ENCODE measurements around the gene GNPTG.

GNPTG gene

GRCh38 chr16:1398826-1399581 lies 47.3 kb downstream of the GNPTG start:
- no peak overlapping the region for H2BK120ac ChIP-seq (ENCODE audit: insufficient read depth, low read length, poor library complexity)
- no peaks in the 10 kb centered on the region for H3K27me3 ChIP-seq (ENCODE audit: insufficient read depth, low read length)
- no peak overlapping the region for H3K4ac ChIP-seq (ENCODE audit: low read depth, low read length)
- H4K12ac ChIP-seq (ENCODE audit: low read depth, low read length), result no peak overlapping the region
- DNase-seq, result no peak
- H4K8ac ChIP-seq (ENCODE audit: low read depth, low read length), result no peak overlapping the region
- H2BK12ac ChIP-seq (ENCODE audit: low read length), result no peak overlapping the region
- H3K23ac ChIP-seq (ENCODE audit: low read length), result no peak overlapping the region
- H3K14ac ChIP-seq (ENCODE audit: low read length), result no peak overlapping the region
- H3K27ac ChIP-seq (ENCODE audit: low read depth, low read length), result no peak overlapping the region
- H2AK5ac ChIP-seq (ENCODE audit: low read length), result no peak overlapping the region
- peaks cover 1% of the 10 kb centered on the region for H3K9me3 ChIP-seq (ENCODE audit: insufficient read depth, low read depth, low read length)
- no peaks in the 10 kb centered on the region for H3K79me1 ChIP-seq (ENCODE audit: low read length)
- no peak overlapping the region for H3K18ac ChIP-seq (ENCODE audit: low read length)
- no peak overlapping the region for H3K4me3 ChIP-seq (ENCODE audit: low read depth, low read length)
- no peak overlapping the region for H3K4me2 ChIP-seq (ENCODE audit: low read length)
- no peak overlapping the region for H4K91ac ChIP-seq (ENCODE audit: low read depth, low read length)
- no peak overlapping the region for H2AFZ ChIP-seq (ENCODE audit: insufficient read depth, low read length, poor library complexity)
- H3K79me2 ChIP-seq (ENCODE audit: control insufficient read depth, insufficient read depth, low read length, poor library complexity), result no peaks in the 10 kb centered on the region
- WGBS (ENCODE audit: extremely low coverage, insufficient coverage, insufficient read length), result no CpG with 5 or more reads among the region's 38 CpGs
- no peaks in the 10 kb centered on the region for H3K4me1 ChIP-seq (ENCODE audit: control insufficient read depth in 1 of 2, insufficient read depth in 2 of 2, low read length in 2 of 2)
- no peak overlapping the region for H3K9ac ChIP-seq (ENCODE audit: low read length)
- peaks cover 32 to 33% of the 10 kb centered on the region in 2 experiments for H3K36me3 ChIP-seq (ENCODE audit: control insufficient read depth in 1 of 2, insufficient read depth in 2 of 2, low read length in 2 of 2)
- H2BK5ac ChIP-seq (ENCODE audit: low read depth, low read length, poor library complexity), result no peak overlapping the region

DNA sequence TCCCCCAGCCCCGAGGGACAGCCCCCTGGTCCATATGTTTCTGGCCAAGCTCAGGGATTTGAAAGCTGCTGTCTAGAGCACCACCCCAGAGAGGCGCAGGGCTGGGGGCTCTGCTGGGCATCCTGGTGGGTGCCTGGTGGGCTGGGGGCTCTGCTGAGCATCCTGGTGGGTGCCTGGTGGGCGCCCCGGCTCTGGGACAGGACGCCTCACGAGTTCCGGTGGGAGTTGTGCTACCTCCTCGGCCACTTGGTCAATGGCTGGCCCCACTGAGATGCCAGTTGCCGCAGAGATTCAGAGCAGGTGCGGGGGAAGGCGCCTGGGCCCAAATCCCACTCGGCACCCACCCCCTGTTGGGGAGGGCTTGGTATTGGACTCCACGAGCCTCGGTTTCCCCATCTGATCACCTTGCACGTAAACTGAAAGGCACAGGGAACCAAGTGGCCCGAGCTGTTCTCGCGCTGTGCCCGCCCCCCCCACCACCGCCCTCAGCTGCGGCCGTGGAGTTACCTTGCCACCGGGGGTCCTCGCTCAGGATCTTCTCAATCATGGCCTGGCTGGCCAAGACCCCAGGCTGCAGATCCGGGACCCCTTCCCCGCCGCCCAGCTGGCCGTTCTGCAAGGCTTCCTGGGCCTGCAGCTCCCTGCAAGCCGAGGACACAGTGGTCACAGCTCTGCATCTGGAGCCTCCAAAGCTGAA lies 49.5 kb downstream of the GNPTG start:
- no peak overlapping the region for H2BK120ac ChIP-seq (ENCODE audit: insufficient read depth, low read length, poor library complexity)
- no peaks in the 10 kb centered on the region for H3K79me2 ChIP-seq (ENCODE audit: control insufficient read depth, insufficient read depth, low read length, poor library complexity)
- H2AK5ac ChIP-seq (ENCODE audit: low read length), result no peak overlapping the region
- no peak overlapping the region for H3K14ac ChIP-seq (ENCODE audit: low read length)
- no peak overlapping the region for H3K4ac ChIP-seq (ENCODE audit: low read depth, low read length)
- no peak overlapping the region for H2BK5ac ChIP-seq (ENCODE audit: low read depth, low read length, poor library complexity)
- no peak overlapping the region for H4K8ac ChIP-seq (ENCODE audit: low read depth, low read length)
- H3K9me3 ChIP-seq (ENCODE audit: insufficient read depth, low read depth, low read length), result no peaks in the 10 kb centered on the region
- H3K18ac ChIP-seq (ENCODE audit: low read length), result no peak overlapping the region
- H4K91ac ChIP-seq (ENCODE audit: low read depth, low read length), result no peak overlapping the region
- H3K4me3 ChIP-seq (ENCODE audit: low read depth, low read length), result no peak overlapping the region
- H3K4me2 ChIP-seq (ENCODE audit: low read length), result no peak overlapping the region
- no peaks in the 10 kb centered on the region for H3K79me1 ChIP-seq (ENCODE audit: low read length)
- no peaks in the 10 kb centered on the region for H3K27me3 ChIP-seq (ENCODE audit: insufficient read depth, low read length)
- H2AFZ ChIP-seq (ENCODE audit: insufficient read depth, low read length, poor library complexity), result no peak overlapping the region
- no peak for DNase-seq
- no CpG with 5 or more reads among the region's 29 CpGs for WGBS (ENCODE audit: extremely low coverage, insufficient coverage, insufficient read length)
- no peak overlapping the region for H3K9ac ChIP-seq (ENCODE audit: low read length)
- no peaks in the 10 kb centered on the region for H3K4me1 ChIP-seq (ENCODE audit: control insufficient read depth in 1 of 2, insufficient read depth in 2 of 2, low read length in 2 of 2)
- H3K23ac ChIP-seq (ENCODE audit: low read length), result no peak overlapping the region
- peaks cover 26 to 31% of the 10 kb centered on the region in 2 experiments for H3K36me3 ChIP-seq (ENCODE audit: control insufficient read depth in 1 of 2, insufficient read depth in 2 of 2, low read length in 2 of 2)
- H4K12ac ChIP-seq (ENCODE audit: low read depth, low read length), result no peak overlapping the region
- no peak overlapping the region for H2BK12ac ChIP-seq (ENCODE audit: low read length)
- no peak overlapping the region for H3K27ac ChIP-seq (ENCODE audit: low read depth, low read length)

DNA sequence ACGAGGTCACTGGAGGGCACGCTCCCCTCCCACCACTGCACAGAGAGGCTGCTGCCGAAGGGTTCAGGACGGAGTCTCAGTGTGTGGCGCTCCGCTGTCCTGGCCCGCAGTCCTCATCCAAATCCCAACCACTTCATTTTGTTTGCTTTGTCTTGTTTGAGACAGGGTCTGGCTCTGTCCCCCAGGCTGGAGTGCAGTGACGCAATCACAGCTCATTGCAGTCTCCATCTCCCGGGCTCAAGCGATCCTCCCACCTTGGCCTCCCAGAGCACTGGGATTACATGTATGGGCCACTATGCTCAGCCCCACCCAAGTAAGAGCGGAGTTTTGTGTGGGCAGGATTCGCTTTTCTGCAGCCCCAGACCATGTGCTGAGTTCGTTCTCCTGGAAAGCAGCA lies 50.0 kb downstream of the GNPTG start:
- H3K79me1 ChIP-seq (ENCODE audit: low read length), result no peaks in the 10 kb centered on the region
- no peak overlapping the region for H3K14ac ChIP-seq (ENCODE audit: low read length)
- WGBS (ENCODE audit: extremely low coverage, insufficient coverage, insufficient read length), result no CpG with 5 or more reads among the region's 13 CpGs
- no peaks in the 10 kb centered on the region for H3K9me3 ChIP-seq (ENCODE audit: insufficient read depth, low read depth, low read length)
- no peak overlapping the region for H4K8ac ChIP-seq (ENCODE audit: low read depth, low read length)
- no peak overlapping the region for H3K18ac ChIP-seq (ENCODE audit: low read length)
- H3K4me1 ChIP-seq (ENCODE audit: control insufficient read depth in 1 of 2, insufficient read depth in 2 of 2, low read length in 2 of 2), result no peaks in the 10 kb centered on the region
- no peak overlapping the region for H4K91ac ChIP-seq (ENCODE audit: low read depth, low read length)
- peaks cover 26 to 30% of the 10 kb centered on the region in 2 experiments for H3K36me3 ChIP-seq (ENCODE audit: control insufficient read depth in 1 of 2, insufficient read depth in 2 of 2, low read length in 2 of 2)
- H2BK120ac ChIP-seq (ENCODE audit: insufficient read depth, low read length, poor library complexity), result no peak overlapping the region
- H3K9ac ChIP-seq (ENCODE audit: low read length), result no peak overlapping the region
- no peak overlapping the region for H4K12ac ChIP-seq (ENCODE audit: low read depth, low read length)
- no peak overlapping the region for H3K4me2 ChIP-seq (ENCODE audit: low read length)
- H2BK5ac ChIP-seq (ENCODE audit: low read depth, low read length, poor library complexity), result no peak overlapping the region
- no peak overlapping the region for H3K27ac ChIP-seq (ENCODE audit: low read depth, low read length)
- no peak overlapping the region for H2BK12ac ChIP-seq (ENCODE audit: low read length)
- no peaks in the 10 kb centered on the region for H3K79me2 ChIP-seq (ENCODE audit: control insufficient read depth, insufficient read depth, low read length, poor library complexity)
- no peak for DNase-seq
- no peak overlapping the region for H3K4ac ChIP-seq (ENCODE audit: low read depth, low read length)
- H3K27me3 ChIP-seq (ENCODE audit: insufficient read depth, low read length), result no peaks in the 10 kb centered on the region
- H3K4me3 ChIP-seq (ENCODE audit: low read depth, low read length), result no peak overlapping the region
- H2AK5ac ChIP-seq (ENCODE audit: low read length), result no peak overlapping the region
- H3K23ac ChIP-seq (ENCODE audit: low read length), result no peak overlapping the region
- no peak overlapping the region for H2AFZ ChIP-seq (ENCODE audit: insufficient read depth, low read length, poor library complexity)

GRCh38 chr16:1403036-1403435 lies 51.3 kb downstream of the GNPTG start:
- H2BK12ac ChIP-seq (ENCODE audit: low read length), result no peak overlapping the region
- no peak overlapping the region for H3K27ac ChIP-seq (ENCODE audit: low read depth, low read length)
- no peak for DNase-seq
- H3K27me3 ChIP-seq (ENCODE audit: insufficient read depth, low read length), result no peaks in the 10 kb centered on the region
- H4K12ac ChIP-seq (ENCODE audit: low read depth, low read length), result no peak overlapping the region
- no peaks in the 10 kb centered on the region for H3K4me1 ChIP-seq (ENCODE audit: control insufficient read depth in 1 of 2, insufficient read depth in 2 of 2, low read length in 2 of 2)
- H3K9me3 ChIP-seq (ENCODE audit: insufficient read depth, low read depth, low read length), result no peaks in the 10 kb centered on the region
- peak overlapping the region; percentile 15 for H3K9ac ChIP-seq (ENCODE audit: low read length)
- H3K79me2 ChIP-seq (ENCODE audit: control insufficient read depth, insufficient read depth, low read length, poor library complexity), result no peaks in the 10 kb centered on the region
- no peak overlapping the region for H2AK5ac ChIP-seq (ENCODE audit: low read length)
- H3K36me3 ChIP-seq (ENCODE audit: control insufficient read depth in 1 of 2, insufficient read depth in 2 of 2, low read length in 2 of 2), result peaks cover 25 to 27% of the 10 kb centered on the region in 2 experiments
- H2AFZ ChIP-seq (ENCODE audit: insufficient read depth, low read length, poor library complexity), result no peak overlapping the region
- no peak overlapping the region for H3K4me2 ChIP-seq (ENCODE audit: low read length)
- no peaks in the 10 kb centered on the region for H3K79me1 ChIP-seq (ENCODE audit: low read length)
- no peak overlapping the region for H3K14ac ChIP-seq (ENCODE audit: low read length)
- no peak overlapping the region for H3K4ac ChIP-seq (ENCODE audit: low read depth, low read length)
- H3K18ac ChIP-seq (ENCODE audit: low read length), result no peak overlapping the region
- H3K23ac ChIP-seq (ENCODE audit: low read length), result no peak overlapping the region
- H2BK5ac ChIP-seq (ENCODE audit: low read depth, low read length, poor library complexity), result no peak overlapping the region
- no peak overlapping the region for H4K91ac ChIP-seq (ENCODE audit: low read depth, low read length)
- no peak overlapping the region for H4K8ac ChIP-seq (ENCODE audit: low read depth, low read length)
- no CpG with 5 or more reads among the region's 22 CpGs for WGBS (ENCODE audit: extremely low coverage, insufficient coverage, insufficient read length)
- H3K4me3 ChIP-seq (ENCODE audit: low read depth, low read length), result no peak overlapping the region
- H2BK120ac ChIP-seq (ENCODE audit: insufficient read depth, low read length, poor library complexity), result no peak overlapping the region
